ENCODE measurements around the gene NAGS.

- TF ChIP-seq CTCF (IDR thresholded peaks at IDR 0.05) (no peak), EZH2 (IDR thresholded peaks at IDR 0.05; ENCODE audit: borderline replicate concordance, insufficient read depth, low read depth, low read length, poor library complexity, severe bottlenecking) (no peak)
These were observed 41.9 kb upstream of the NAGS start for GRCh38 chr17:43962479-43962878.

Data from B cell (primary cell).